IMR-90 (cell line): ENCODE results near the gene TCF7L2. TPM values are rescaled to one million over a fixed set of nuclear protein-coding genes. Genes with fewer than 3 reads are reported as not detected.

Experiments
- ATAC-seq: fragments of 200-7000 bp; cut with Tn5 transposase; 2 replicates; pipeline ENCODE4 v1.9.1; 2020; ENCODE audit warnings: low read depth, mild to moderate bottlenecking, moderate library complexity
- BruUV-seq: library from RNA; stranded (reverse); fragments of 400-500 nt; replicated peaks from 2 replicates; lab custom pipeline; 2021; lab: Mats Ljungman, UMichigan
- CTCF ChIA-PET: fragments of 300-600 bp; formaldehyde crosslinking; extraction: SDS; loops from one replicate; lab custom pipeline; 2021; ENCODE audit warnings: antibody characterized with exemption; lab: Yijun Ruan, JAX
- POLR2A ChIA-PET: fragments of 300-600 bp; sonication (Branson Sonifier 250); formaldehyde crosslinking; loops from one replicate; lab custom pipeline; 2022; ENCODE audit warnings: antibody characterized with exemption; ENCODE audit not compliant: unreplicated experiment; lab: Charles Lee
- DNase-seq: peaks from one replicate; pipeline ENCODE4 v3.0.0; 2013
- H2AFZ ChIP-seq: replicated peaks from 2 replicates; pipeline ENCODE3; 2013; ENCODE audit warnings: low read length, mild to moderate bottlenecking; ENCODE audit not compliant: poor library complexity
- H2AK5ac ChIP-seq: 2 replicates; pipeline ENCODE4 v1.6.1; 2013; ENCODE audit warnings: low read depth, low read length, inconsistent platforms
- H2AK9ac ChIP-seq: replicated peaks from 2 replicates; pipeline ENCODE3; 2013; ENCODE audit warnings: mild to moderate bottlenecking, low read depth, low read length, moderate library complexity; ENCODE audit not compliant: poor library complexity
- H2BK120ac ChIP-seq: 2 replicates; pipeline ENCODE4 v1.6.1; 2013; ENCODE audit warnings: low read depth, low read length, inconsistent platforms
- H2BK15ac ChIP-seq: 3 replicates; pipeline ENCODE4 v1.6.1; 2013; ENCODE audit warnings: low read depth, low read length, inconsistent platforms
- H2BK20ac ChIP-seq: 2 replicates; pipeline ENCODE4 v1.6.1; 2013; ENCODE audit warnings: low read depth, mild to moderate bottlenecking, inconsistent platforms, low read length, moderate library complexity
- H2BK5ac ChIP-seq: 2 replicates; pipeline ENCODE4 v1.6.1; 2013; ENCODE audit warnings: mild to moderate bottlenecking, low read depth, low read length, inconsistent platforms; ENCODE audit not compliant: poor library complexity, severe bottlenecking
- H3K14ac ChIP-seq: replicated peaks from 2 replicates; pipeline ENCODE4 v1.6.1; 2013; ENCODE audit warnings: low read depth, low read length, inconsistent platforms
- H3K18ac ChIP-seq: 2 replicates; pipeline ENCODE4 v1.6.1; 2013; ENCODE audit warnings: low read depth, low read length, control low read depth
- H3K23ac ChIP-seq: 2 replicates; pipeline ENCODE4 v1.6.1; 2013; ENCODE audit warnings: low read depth, low read length, inconsistent platforms
- H3K27ac ChIP-seq: 2 replicates; pipeline ENCODE4 v1.5.1; 2013; ENCODE audit warnings: mild to moderate bottlenecking, control low read depth, low read length; ENCODE audit not compliant: insufficient read depth
- H3K27me3 ChIP-seq: 2 replicates; pipeline ENCODE4 v1.6.1; 2013; ENCODE audit warnings: low read length; ENCODE audit not compliant: control insufficient read depth, insufficient read depth
- H3K36me3 ChIP-seq: 2 replicates; pipeline ENCODE4 v1.6.1; 2013; ENCODE audit warnings: low read length, mixed read lengths; ENCODE audit not compliant: control insufficient read depth, insufficient read depth
- H3K4ac ChIP-seq: 2 replicates; pipeline ENCODE4 v1.6.1; 2013; ENCODE audit warnings: low read depth, low read length, inconsistent platforms
- H3K4me1 ChIP-seq: 2 replicates; pipeline ENCODE4 v1.6.1; 2013; ENCODE audit warnings: low read length, mixed read lengths; ENCODE audit not compliant: control insufficient read depth, insufficient read depth
- H3K4me2 ChIP-seq: 2 replicates; pipeline ENCODE4 v1.6.1; 2013; ENCODE audit warnings: low read depth, mild to moderate bottlenecking, control low read depth, low read length, moderate library complexity
- H3K4me3 ChIP-seq: 2 replicates; pipeline ENCODE4 v1.5.1; 2013; ENCODE audit warnings: low read depth, mild to moderate bottlenecking, control low read depth, low read length, moderate library complexity; ENCODE audit not compliant: insufficient read depth
- H3K56ac ChIP-seq: 2 replicates; pipeline ENCODE4 v1.6.1; 2013; ENCODE audit warnings: low read length, inconsistent platforms; ENCODE audit not compliant: insufficient read depth; ENCODE audit errors: extremely low read depth
- H3K79me1 ChIP-seq, 2 experiments: 2 replicates each; pipeline ENCODE4 v1.6.1; 2013; ENCODE audit warnings: low read length in 2 of 2, inconsistent platforms in 1 of 2, low read depth in 1 of 2
- H3K9ac ChIP-seq: 2 replicates; pipeline ENCODE4 v1.6.1; 2013; ENCODE audit warnings: low read depth, low read length, control low read depth
- H3K9me1 ChIP-seq: 2 replicates; pipeline ENCODE4 v1.6.1; 2013; ENCODE audit warnings: low read length, inconsistent platforms; ENCODE audit not compliant: insufficient read depth
- H3K9me3 ChIP-seq: 2 replicates; pipeline ENCODE4 v1.6.1; 2013; ENCODE audit warnings: low read length; ENCODE audit not compliant: control insufficient read depth, insufficient read depth
- H4K20me1 ChIP-seq: 2 replicates; pipeline ENCODE4 v1.6.1; 2013; ENCODE audit warnings: low read length, inconsistent platforms; ENCODE audit not compliant: insufficient read depth
- H4K5ac ChIP-seq: 2 replicates; pipeline ENCODE4 v1.6.1; 2013; ENCODE audit warnings: mild to moderate bottlenecking, low read depth, low read length, control low read depth
- H4K8ac ChIP-seq, 2 experiments: 2 replicates each; pipeline ENCODE4 v1.6.1; 2013; ENCODE audit warnings: low read depth in 2 of 2, low read length in 2 of 2, control low read depth in 1 of 2, inconsistent platforms in 1 of 2
- H4K91ac ChIP-seq: 2 replicates; pipeline ENCODE4 v1.6.1; 2013; ENCODE audit warnings: low read depth, low read length, inconsistent platforms; ENCODE audit not compliant: insufficient read depth
- CHD1 ChIP-seq: IDR thresholded peaks from 2 replicates; pipeline ENCODE4 v1.6.1; 2012; ENCODE audit warnings: low read depth, low read length, improper control_type of control experiment
- FOS ChIP-seq: fragments of 150-350 bp; IDR thresholded peaks from 2 replicates; pipeline ENCODE4 v1.6.1; 2016; ENCODE audit warnings: low read depth, low read length
- MAFK ChIP-seq: IDR thresholded peaks from 2 replicates; pipeline ENCODE4 v1.6.1; 2012; ENCODE audit warnings: low read depth, low read length, improper control_type of control experiment
- MAZ ChIP-seq: IDR thresholded peaks from 2 replicates; pipeline ENCODE4 v1.6.1; 2012; ENCODE audit warnings: low read depth, mild to moderate bottlenecking, low read length, improper control_type of control experiment, moderate library complexity, borderline replicate concordance
- NFE2L2 ChIP-seq: fragments of 150-350 bp; IDR thresholded peaks from 2 replicates; pipeline ENCODE4 v1.6.1; 2016; ENCODE audit warnings: low read depth, mild to moderate bottlenecking, low read length
- POLR2A ChIP-seq: IDR thresholded peaks from 2 replicates; pipeline ENCODE4 v1.6.1; 2012; ENCODE audit warnings: mild to moderate bottlenecking, low read depth, low read length
- RCOR1 ChIP-seq: IDR thresholded peaks from 2 replicates; pipeline ENCODE4 v1.6.1; 2012; ENCODE audit warnings: mild to moderate bottlenecking, low read length, improper control_type of control experiment; ENCODE audit not compliant: insufficient replicate concordance
- SMC3 ChIP-seq: fragments of 150-350 bp; IDR thresholded peaks from 2 replicates; pipeline ENCODE4 v1.6.1; 2016; ENCODE audit warnings: low read depth, mild to moderate bottlenecking, antibody characterized with exemption, low read length, moderate library complexity
- WGBS, 2 experiments: methylation state at CpG; one replicate each; pipeline versions ENCODE4 v1.1.5 to v1.1.7; 2013; ENCODE audit warnings: missing lambda C conversion rate in 2 of 2; ENCODE audit not compliant: insufficient read length in 1 of 2; ENCODE audit errors: extremely low coverage in 2 of 2; 5-methylcytosine and 5-hydroxymethylcytosine counted together
- dilution Hi-C: fragments of 300-500 bp; cut with HindIII; formaldehyde crosslinking; loops from one replicate; pipeline ENCODE4 v1.14.3; 2018; ENCODE audit warnings: low sequenced_read_pairs; ENCODE audit not compliant: unreplicated experiment
- in situ Hi-C: fragments of 300-500 bp; cut with MboI; formaldehyde crosslinking; loops from 3 replicates; pipeline ENCODE4 v1.14.3; 2019; ENCODE audit warnings: low sequenced_read_pairs, inconsistent platforms, mixed read lengths
- intact Hi-C: fragments of 100-400 bp; cut with micrococcal nuclease; formaldehyde crosslinking; loops from 2 replicates; pipeline ENCODE4 v1.10.0; 2022
- polyA plus RNA-seq, 3 experiments: library from polyadenylated mRNA; depleted of rRNA; stranded (reverse); fragments of >200 nt; gene quantifications; 2 replicates each; pipeline ENCODE4 v1.2.3, GENCODE V29; 2012; ENCODE audit warnings: low replicate concordance in 1 of 3
- total RNA-seq: library from RNA; depleted of rRNA; stranded (reverse); fragments of >200 nt; gene quantifications from 2 replicates; pipeline ENCODE4 v1.2.3, GENCODE V29; 2012
- TF ChIP-seq, protein P1 (sequence below): fragments of 150-350 bp; IDR thresholded peaks from 2 replicates; pipeline ENCODE4 v1.6.1; 2016; ENCODE audit warnings: low read depth, mild to moderate bottlenecking, low read length, moderate library complexity, borderline replicate concordance
- TF ChIP-seq, protein P2 (sequence below): fragments of 150-350 bp; IDR thresholded peaks from 2 replicates; pipeline ENCODE4 v1.6.1; 2017; ENCODE audit warnings: mild to moderate bottlenecking, antibody characterized with exemption, low read length, low read depth

Gene TCF7L2
- total and polyA plus RNA-seq, 2 of the 4 experiments (the other 2 are of a cell fraction), result 1.3 to 12.2 TPM

- Histone ChIP-seq H4K20me1 (peaks cover 7% of the 10 kb centered on the region; the same call in 1 of the 2 replicates), H3K23ac (no peak overlapping the region), H3K4me2 (no peak overlapping the region), H2AK5ac (no peak overlapping the region), H2BK120ac (no peak overlapping the region), H2BK15ac (no peak overlapping the region), H3K9ac (no peak overlapping the region), H3K27ac (no peak overlapping the region), H4K5ac (no peak overlapping the region), H2BK20ac (no peak overlapping the region), H3K18ac (no peak overlapping the region), H3K56ac (no peak overlapping the region), H3K9me3 (no peaks in the 10 kb centered on the region), H3K9me1 (peaks cover 3% of the 10 kb centered on the region), H2BK5ac (no peak overlapping the region), H4K8ac (no peak overlapping the region), H3K36me3 (no peaks in the 10 kb centered on the region), H2AK9ac (no peak overlapping the region), H3K27me3 (no peaks in the 10 kb centered on the region), H3K14ac (no peak overlapping the region), H3K4ac (no peak overlapping the region), H2AFZ (no peak overlapping the region), H4K91ac (no peak overlapping the region), H3K4me1 (peaks cover 5% of the 10 kb centered on the region), H3K79me1 (peaks cover 16 to 21% of the 10 kb centered on the region in 2 experiments), H3K4me3 (no peak overlapping the region)
- no peak for ATAC-seq
- ChIA-PET CTCF (interaction anchor here (0.6 to 0.8 kb wide), 6 partner anchors 152 to 380 kb away, joined by 3 to 6 read pairs (median 3); no protein-coding TSS in a partner anchor), POLR2A (no interaction called here)
- 69 to 100% methylated on average over 2 to 3 of the region's 11 CpGs for WGBS, 2 experiments
- dilution Hi-C loops (no loop called here), in situ Hi-C loops (loop anchor here (25.0 kb wide), 1 partner anchor 565 kb away; no protein-coding TSS in a partner anchor), intact Hi-C loops (loop anchor here (2.0 to 10.0 kb wide), 6 partner anchors 257 to 650 kb away; no protein-coding TSS in a partner anchor)
- DNase-seq, result no peak
- no peak for TF ChIP-seq MAFK
- TF ChIP-seq FOS, result no peak
- TF ChIP-seq RCOR1, result no peak
- no peak for TF ChIP-seq MAZ
- TF ChIP-seq, protein P1, sequence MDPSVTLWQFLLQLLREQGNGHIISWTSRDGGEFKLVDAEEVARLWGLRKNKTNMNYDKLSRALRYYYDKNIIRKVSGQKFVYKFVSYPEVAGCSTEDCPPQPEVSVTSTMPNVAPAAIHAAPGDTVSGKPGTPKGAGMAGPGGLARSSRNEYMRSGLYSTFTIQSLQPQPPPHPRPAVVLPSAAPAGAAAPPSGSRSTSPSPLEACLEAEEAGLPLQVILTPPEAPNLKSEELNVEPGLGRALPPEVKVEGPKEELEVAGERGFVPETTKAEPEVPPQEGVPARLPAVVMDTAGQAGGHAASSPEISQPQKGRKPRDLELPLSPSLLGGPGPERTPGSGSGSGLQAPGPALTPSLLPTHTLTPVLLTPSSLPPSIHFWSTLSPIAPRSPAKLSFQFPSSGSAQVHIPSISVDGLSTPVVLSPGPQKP, result no peak
- no peak for TF ChIP-seq SMC3
- no peak for TF ChIP-seq POLR2A
- no peak for TF ChIP-seq NFE2L2
- TF ChIP-seq, protein P2, sequence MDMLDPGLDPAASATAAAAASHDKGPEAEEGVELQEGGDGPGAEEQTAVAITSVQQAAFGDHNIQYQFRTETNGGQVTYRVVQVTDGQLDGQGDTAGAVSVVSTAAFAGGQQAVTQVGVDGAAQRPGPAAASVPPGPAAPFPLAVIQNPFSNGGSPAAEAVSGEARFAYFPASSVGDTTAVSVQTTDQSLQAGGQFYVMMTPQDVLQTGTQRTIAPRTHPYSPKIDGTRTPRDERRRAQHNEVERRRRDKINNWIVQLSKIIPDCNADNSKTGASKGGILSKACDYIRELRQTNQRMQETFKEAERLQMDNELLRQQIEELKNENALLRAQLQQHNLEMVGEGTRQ, result no peak
- no peak for TF ChIP-seq CHD1
- BruUV-seq, result no TSS peak
Observed at GRCh38 chr10:113127261-113127900, 177.3 kb downstream of the TCF7L2 start.
